MCF 10A (cell line): ENCODE measurements around the gene JUND. TPM values are rescaled to one million over a fixed set of nuclear protein-coding genes. Genes with fewer than 3 reads are reported as not detected.

Experiments used
- BruUV-seq: library from RNA; stranded (reverse); fragments of 400-500 nt; replicated peaks from 2 replicates; lab custom pipeline; 2021; lab: Mats Ljungman, UMichigan
- CTCF ChIA-PET: fragments of 300-600 bp; sonication (Branson Sonifier 250); formaldehyde crosslinking; extraction: SDS; loops from one replicate; lab custom pipeline; 2021; ENCODE audit warnings: antibody characterized with exemption, inconsistent platforms; lab: Yijun Ruan, JAX
- POLR2A ChIA-PET: fragments of 300-600, 350-650 bp; sonication (Branson Sonifier 250); formaldehyde crosslinking; extraction: SDS; loops from one replicate; lab custom pipeline; 2020; ENCODE audit warnings: antibody characterized with exemption, inconsistent platforms; lab: Yijun Ruan, JAX
- DNase-seq: peaks from one replicate; pipeline ENCODE4 v3.0.0-alpha.2; 2018; ENCODE audit not compliant: unreplicated experiment
- H3K27ac Mint-ChIP-seq: one replicate; pipeline ENCODE4 v1.8.0; 2022; ENCODE audit warnings: mild to moderate bottlenecking, low read depth, mixed read lengths; ENCODE audit not compliant: unreplicated experiment
- H3K27me3 Mint-ChIP-seq: one replicate; pipeline ENCODE4 v1.8.0; 2022; ENCODE audit warnings: mixed read lengths; ENCODE audit not compliant: insufficient read depth, unreplicated experiment
- H3K36me3 Mint-ChIP-seq: one replicate; pipeline ENCODE4 v1.8.0; 2022; ENCODE audit warnings: mild to moderate bottlenecking, moderate library complexity, mixed read lengths; ENCODE audit not compliant: insufficient read depth, unreplicated experiment
- H3K4me1 Mint-ChIP-seq: one replicate; pipeline ENCODE4 v1.8.0; 2022; ENCODE audit warnings: mixed read lengths; ENCODE audit not compliant: insufficient read depth, unreplicated experiment
- H3K4me3 Mint-ChIP-seq: one replicate; pipeline ENCODE4 v1.8.0; 2022; ENCODE audit warnings: mild to moderate bottlenecking, moderate library complexity, mixed read lengths; ENCODE audit not compliant: unreplicated experiment
- H3K9me3 Mint-ChIP-seq: one replicate; pipeline ENCODE4 v1.8.0; 2022; ENCODE audit warnings: mixed read lengths; ENCODE audit not compliant: unreplicated experiment
- intact Hi-C: fragments of 100-400 bp; cut with micrococcal nuclease; formaldehyde crosslinking; loops from 2 replicates; pipeline ENCODE4 v1.14.1; 2022
- microRNA-seq: library from miRNA; unstranded; fragments of <30 nt; microRNA quantifications from one replicate; pipeline ENCODE4 v1.2.0, GENCODE V29; 2022
- total RNA-seq: library from RNA; stranded (reverse); gene quantifications from 2 replicates; pipeline ENCODE4 v1.2.3, GENCODE V29; 2022
- TF ChIP-seq, protein P1 (sequence below): fragments of 200-600 bp; IDR thresholded peaks from one replicate; pipeline ENCODE4 v1.8.0; 2022; ENCODE audit warnings: antibody characterized with exemption, mild to moderate bottlenecking; ENCODE audit not compliant: unreplicated experiment

Gene JUND
- total RNA-seq, 1 experiment from 2014 or later, result 120 TPM

DNA sequence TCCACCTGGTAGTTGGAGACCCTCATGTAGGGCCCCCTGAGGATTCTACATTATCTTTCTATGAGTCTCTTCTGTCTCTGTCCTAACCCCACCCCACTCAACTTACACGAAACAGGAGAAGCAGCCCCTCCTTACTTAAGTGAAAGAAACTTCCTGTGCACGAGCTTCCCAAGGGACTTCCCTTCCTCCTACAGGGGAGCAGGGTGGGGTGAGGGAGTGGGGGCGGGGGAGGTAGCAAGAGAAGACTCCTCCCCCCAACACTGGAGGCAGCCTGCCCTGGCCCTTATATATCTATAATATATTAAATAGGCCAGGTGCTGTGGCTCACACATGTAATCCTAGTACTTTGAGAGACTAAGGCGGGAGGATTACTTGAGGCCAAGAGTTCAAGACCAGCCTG is 49.6 kb downstream of the JUND start:
- ChIA-PET CTCF (interaction anchor here (0.5 to 2.5 kb wide), 4 partner anchors 14 to 110 kb away, joined by 3 to 13 read pairs (median 3); no protein-coding TSS in a partner anchor), POLR2A (interaction anchor here (0.8 kb wide), 1 partner anchor 28 kb away, joined by 3 read pairs; the partner anchor contains the start of gene RAB3A)
- Mint-ChIP-seq H3K4me3 (no peak overlapping the region), H3K4me1 (no peaks in the 10 kb centered on the region), H3K27ac (no peak overlapping the region), H3K36me3 (no peaks in the 10 kb centered on the region), H3K9me3 (no peaks in the 10 kb centered on the region), H3K27me3 (peaks cover 38% of the 10 kb centered on the region)
- intact Hi-C loops, result no loop called here
- no TSS peak for BruUV-seq
- DNase-seq, result no peak
- TF ChIP-seq, protein P1, sequence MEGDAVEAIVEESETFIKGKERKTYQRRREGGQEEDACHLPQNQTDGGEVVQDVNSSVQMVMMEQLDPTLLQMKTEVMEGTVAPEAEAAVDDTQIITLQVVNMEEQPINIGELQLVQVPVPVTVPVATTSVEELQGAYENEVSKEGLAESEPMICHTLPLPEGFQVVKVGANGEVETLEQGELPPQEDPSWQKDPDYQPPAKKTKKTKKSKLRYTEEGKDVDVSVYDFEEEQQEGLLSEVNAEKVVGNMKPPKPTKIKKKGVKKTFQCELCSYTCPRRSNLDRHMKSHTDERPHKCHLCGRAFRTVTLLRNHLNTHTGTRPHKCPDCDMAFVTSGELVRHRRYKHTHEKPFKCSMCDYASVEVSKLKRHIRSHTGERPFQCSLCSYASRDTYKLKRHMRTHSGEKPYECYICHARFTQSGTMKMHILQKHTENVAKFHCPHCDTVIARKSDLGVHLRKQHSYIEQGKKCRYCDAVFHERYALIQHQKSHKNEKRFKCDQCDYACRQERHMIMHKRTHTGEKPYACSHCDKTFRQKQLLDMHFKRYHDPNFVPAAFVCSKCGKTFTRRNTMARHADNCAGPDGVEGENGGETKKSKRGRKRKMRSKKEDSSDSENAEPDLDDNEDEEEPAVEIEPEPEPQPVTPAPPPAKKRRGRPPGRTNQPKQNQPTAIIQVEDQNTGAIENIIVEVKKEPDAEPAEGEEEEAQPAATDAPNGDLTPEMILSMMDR, result no peak

DNA sequence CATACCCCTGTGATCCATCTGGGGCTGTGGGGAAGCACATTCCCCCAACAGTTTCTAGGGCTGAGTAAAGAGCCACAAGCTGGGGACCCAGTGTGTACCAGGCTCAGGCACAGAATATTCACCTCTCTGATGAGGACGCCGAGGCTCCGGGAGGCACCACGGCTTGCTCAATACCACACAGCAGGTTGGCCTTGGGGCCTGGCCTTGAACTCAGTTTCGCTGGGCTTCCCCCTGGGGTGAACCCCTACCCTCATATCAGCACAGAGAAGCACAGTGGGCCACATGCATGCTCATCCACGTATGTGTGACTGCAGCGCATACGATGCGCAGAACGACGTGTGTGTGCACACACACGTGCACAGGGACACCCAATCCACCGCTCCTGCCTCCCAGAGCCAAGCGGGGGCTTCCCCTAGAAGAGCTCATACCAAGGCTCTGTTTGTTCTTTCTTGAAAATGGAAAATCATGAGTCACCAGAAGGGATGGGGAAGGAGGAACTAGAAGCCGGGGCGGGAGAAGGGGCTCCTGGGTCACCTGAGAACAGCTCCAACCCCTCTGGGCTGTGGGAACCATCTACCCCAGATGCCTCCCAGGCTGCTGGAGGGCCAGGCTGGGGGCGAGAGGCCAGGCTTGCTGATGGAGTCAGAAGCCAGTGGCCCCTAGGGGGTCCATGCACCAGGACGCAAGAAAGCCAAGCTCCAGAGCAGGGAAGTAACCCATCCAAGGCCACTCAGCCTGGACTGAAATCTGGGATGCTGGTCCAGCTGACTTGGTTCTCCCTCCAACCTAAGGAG is 50.3 kb downstream of the JUND start:
- intact Hi-C loops, result no loop called here
- ChIA-PET CTCF (interaction anchor here (0.6 to 2.5 kb wide), 2 partner anchors 20 to 110 kb away, joined by 3 to 13 read pairs; no protein-coding TSS in a partner anchor), POLR2A (interaction anchor here (0.6 to 0.8 kb wide), 2 partner anchors 28 to 49 kb away, joined by 3 to 4 read pairs; partner anchors contain the start of gene RAB3A)
- no peaks in the 10 kb centered on the region for H3K36me3 Mint-ChIP-seq
- peaks cover 31% of the 10 kb centered on the region for H3K27me3 Mint-ChIP-seq
- TF ChIP-seq, protein P1, result no peak
- H3K9me3 Mint-ChIP-seq, result no peaks in the 10 kb centered on the region
- no TSS peak for BruUV-seq
- no peaks in the 10 kb centered on the region for H3K4me1 Mint-ChIP-seq
- no peak overlapping the region for H3K4me3 Mint-ChIP-seq
- H3K27ac Mint-ChIP-seq, result no peak overlapping the region
- DNase-seq, result no peak

DNA sequence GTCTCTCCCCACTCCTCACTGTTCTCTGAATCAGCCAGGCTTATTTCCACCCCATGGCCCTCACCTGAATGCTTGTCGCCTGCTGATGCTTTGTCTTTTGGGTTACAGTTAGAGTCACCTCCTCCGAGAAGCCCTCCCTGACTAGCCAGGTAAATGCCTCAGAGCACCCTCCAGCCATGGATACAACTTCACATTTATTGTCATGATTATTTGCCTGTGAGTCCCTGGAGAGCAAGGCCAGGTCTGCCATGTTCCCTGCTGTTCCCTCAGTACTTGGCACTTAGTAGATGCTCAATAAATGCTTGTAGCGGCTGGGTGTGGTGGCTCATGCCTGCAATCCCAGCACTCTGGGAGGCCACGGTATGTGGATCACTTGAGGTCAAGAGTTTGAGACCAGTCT is 51.5 kb downstream of the JUND start:
- Mint-ChIP-seq H3K27me3 (peaks cover 19% of the 10 kb centered on the region), H3K9me3 (no peaks in the 10 kb centered on the region), H3K36me3 (no peaks in the 10 kb centered on the region), H3K4me1 (no peaks in the 10 kb centered on the region), H3K4me3 (no peak overlapping the region), H3K27ac (no peak overlapping the region)
- TF ChIP-seq, protein P1, result no peak
- ChIA-PET CTCF (interaction anchor here (0.6 to 0.7 kb wide), 2 partner anchors 24 to 1143 kb away, joined by 3 read pairs; no protein-coding TSS in a partner anchor), POLR2A (no interaction called here)
- intact Hi-C loops, result no loop called here
- no peak for DNase-seq
- no TSS peak for BruUV-seq

Small RNAs within 50 kb of the gene (microRNA-seq; reads per million reads assigned to microRNA genes)
- 1.6 reads per million, percentile 10 among the genes with 10 or more reads in this experiment for gene MIR3188

Other genes starting within 250 kb of the JUND start
- not detected in 2 replicates for gene IL12RB1, start 194.7 kb downstream of the JUND start, total RNA-seq
- 4.1 and 5.9 TPM in 2 replicates for gene MAST3, start 183.8 kb downstream of the JUND start, total RNA-seq
- gene PIK3R2, start 128.5 kb downstream of the JUND start, total RNA-seq, result 31.0 and 33.8 TPM in 2 replicates
- 4.7 and 9.1 TPM in 2 replicates for gene IFI30, start 107.8 kb downstream of the JUND start, total RNA-seq
- gene MPV17L2, start 88.4 kb downstream of the JUND start, total RNA-seq, result 12.9 and 15.4 TPM in 2 replicates
- gene RAB3A, start 77.6 kb downstream of the JUND start, total RNA-seq, result 0.68 and 0.81 TPM in 2 replicates
- 0.42 and 0.54 TPM in 2 replicates for gene PDE4C, start 55.2 kb downstream of the JUND start, total RNA-seq
- 0.26 and 0.42 TPM in 2 replicates for gene IQCN, start 7.2 kb downstream of the JUND start, total RNA-seq
- gene LSM4, start 41.5 kb upstream of the JUND start, total RNA-seq, result 172 and 193 TPM in 2 replicates
- 6.5 and 11.9 TPM in 2 replicates for gene PGPEP1, start 59.0 kb upstream of the JUND start, total RNA-seq
- 193 and 288 TPM in 2 replicates for gene GDF15, start 104.5 kb upstream of the JUND start, total RNA-seq
- not detected in 2 replicates for gene LRRC25, start 116.0 kb upstream of the JUND start, total RNA-seq
- gene SSBP4, start 137.8 kb upstream of the JUND start, total RNA-seq, result 22.3 and 26.3 TPM in 2 replicates
- 6.8 and 7.7 TPM in 2 replicates for gene ISYNA1, start 156.5 kb upstream of the JUND start, total RNA-seq
- 20.8 and 22.4 TPM in 2 replicates for gene ELL, start 240.4 kb upstream of the JUND start, total RNA-seq